ENCODE data around the gene ZMIZ2.

DNA sequence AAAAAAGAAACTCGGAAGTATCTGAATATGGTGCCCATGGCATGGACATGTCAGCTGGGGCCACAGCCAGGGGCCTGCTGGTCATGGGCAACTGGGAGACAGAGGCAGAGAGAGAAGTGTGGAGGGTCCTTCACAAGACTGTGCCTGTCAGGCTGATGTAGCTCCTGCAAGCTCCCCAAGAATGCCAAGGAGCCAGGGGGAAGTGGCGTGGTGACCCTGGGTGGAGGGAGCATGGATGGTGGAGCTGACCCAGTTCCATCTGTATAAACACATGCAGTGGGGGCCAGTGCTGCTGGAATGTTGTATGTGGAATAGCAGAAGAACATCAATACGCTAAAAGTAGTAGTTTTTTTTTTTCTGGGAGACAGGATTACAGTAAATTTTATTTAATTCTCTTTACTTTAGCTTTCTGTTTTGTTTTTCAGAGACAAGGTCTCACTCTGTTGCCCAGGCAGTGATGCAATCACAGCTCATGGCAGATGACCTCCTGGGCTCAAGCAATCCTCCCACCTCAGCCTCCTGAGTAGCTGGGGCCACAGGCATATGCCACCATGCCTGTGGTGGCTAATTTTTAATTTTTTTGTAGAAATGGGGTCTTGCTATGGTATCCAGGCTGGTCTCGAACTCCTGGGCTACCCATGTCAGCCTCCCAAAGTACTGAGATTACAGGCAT, 10.5 kb upstream of the ZMIZ2 start:
- TF ChIP-seq CTCF (conservative IDR thresholded peaks at IDR 0.05) (no peak), EZH2 (IDR thresholded peaks at IDR 0.05; ENCODE audit: low read depth) (no peak)
